ENCODE data around the gene FBXW7.

The FBXW7 gene

GRCh38 chr4:152448854-152449253 is 87.0 kb downstream of the FBXW7 start:
- POLR2A ChIA-PET = no interaction called here

GRCh38 chr4:152448038-152448707 is 87.7 kb downstream of the FBXW7 start:
- Histone ChIP-seq H3K27ac (ENCODE audit: extremely low read depth, low read depth, low read length) (no peak overlapping the region), H3K4me1 (ENCODE audit: control insufficient read depth, insufficient read depth, low read length) (peaks cover 3% of the 10 kb centered on the region; the same call in 1 of the 2 replicates), H3K36me3 (ENCODE audit: control insufficient read depth in 2 of 2, insufficient read depth in 1 of 2, low read length in 2 of 2) (no peaks in the 10 kb centered on the region), H3K9me3 (ENCODE audit: control insufficient read depth, insufficient read depth, low read depth, low read length) (no peaks in the 10 kb centered on the region), H3K4me3 (ENCODE audit: low read depth, low read length) (no peak overlapping the region)
- ChIA-PET CTCF (interaction anchor here (0.6 to 1.3 kb wide), 4 partner anchors 51 to 680 kb away, joined by 3 to 4 read pairs (median 3); no protein-coding TSS in a partner anchor), POLR2A (no interaction called here)
- TF ChIP-seq, protein P1, sequence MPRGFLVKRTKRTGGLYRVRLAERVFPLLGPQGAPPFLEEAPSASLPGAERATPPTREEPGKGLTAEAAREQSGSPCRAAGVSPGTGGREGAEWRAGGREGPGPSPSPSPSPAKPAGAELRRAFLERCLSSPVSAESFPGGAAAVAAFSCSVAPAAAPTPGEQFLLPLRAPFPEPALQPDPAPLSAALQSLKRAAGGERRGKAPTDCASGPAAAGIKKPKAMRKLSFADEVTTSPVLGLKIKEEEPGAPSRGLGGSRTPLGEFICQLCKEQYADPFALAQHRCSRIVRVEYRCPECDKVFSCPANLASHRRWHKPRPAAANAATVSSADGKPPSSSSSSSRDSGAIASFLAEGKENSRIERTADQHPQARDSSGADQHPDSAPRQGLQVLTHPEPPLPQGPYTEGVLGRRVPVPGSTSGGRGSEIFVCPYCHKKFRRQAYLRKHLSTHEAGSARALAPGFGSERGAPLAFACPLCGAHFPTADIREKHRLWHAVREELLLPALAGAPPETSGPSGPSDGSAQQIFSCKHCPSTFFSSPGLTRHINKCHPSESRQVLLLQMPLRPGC (tag by site-specific recombination; IDR thresholded peaks at IDR 0.05) = no peak
- TF ChIP-seq ZBTB7A (tag by site-specific recombination; IDR thresholded peaks at IDR 0.05; ENCODE audit: low read depth) (no peak), ZNF266 (tag by site-specific recombination; IDR thresholded peaks at IDR 0.05; ENCODE audit: low read depth) (no peak), FEZF1 (tag by site-specific recombination; IDR thresholded peaks at IDR 0.05) (peak; percentile 70), ZNF514 (tag by site-specific recombination; IDR thresholded peaks at IDR 0.05) (no peak), TRIM28 (IDR thresholded peaks at IDR 0.05; ENCODE audit: borderline replicate concordance, low read length) (no peak; the same call in 1 of the 2 replicates), EGR2 (tag by site-specific recombination; IDR thresholded peaks at IDR 0.05; ENCODE audit: low read depth) (no peak), OSR2 (tag by site-specific recombination; IDR thresholded peaks at IDR 0.05) (0 out of 2 replicates have a peak, but pooled peaks have one; percentile 19), GFI1B (tag by site-specific recombination; IDR thresholded peaks at IDR 0.05) (peak; percentile 55; the same call in 1 of the 2 replicates), ZNF529 (tag by site-specific recombination; IDR thresholded peaks at IDR 0.05; ENCODE audit: insufficient replicate concordance) (no peak), SCRT2 (tag by site-specific recombination; IDR thresholded peaks at IDR 0.05) (peak; percentile 68)
- TF ChIP-seq, protein P2, sequence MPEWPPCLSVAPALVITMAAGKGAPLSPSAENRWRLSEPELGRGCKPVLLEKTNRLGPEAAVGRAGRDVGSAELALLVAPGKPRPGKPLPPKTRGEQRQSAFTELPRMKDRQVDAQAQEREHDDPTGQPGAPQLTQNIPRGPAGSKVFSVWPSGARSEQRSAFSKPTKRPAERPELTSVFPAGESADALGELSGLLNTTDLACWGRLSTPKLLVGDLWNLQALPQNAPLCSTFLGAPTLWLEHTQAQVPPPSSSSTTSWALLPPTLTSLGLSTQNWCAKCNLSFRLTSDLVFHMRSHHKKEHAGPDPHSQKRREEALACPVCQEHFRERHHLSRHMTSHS (tag by site-specific recombination; IDR thresholded peaks at IDR 0.05) = no peak
- TF ChIP-seq, protein P3, sequence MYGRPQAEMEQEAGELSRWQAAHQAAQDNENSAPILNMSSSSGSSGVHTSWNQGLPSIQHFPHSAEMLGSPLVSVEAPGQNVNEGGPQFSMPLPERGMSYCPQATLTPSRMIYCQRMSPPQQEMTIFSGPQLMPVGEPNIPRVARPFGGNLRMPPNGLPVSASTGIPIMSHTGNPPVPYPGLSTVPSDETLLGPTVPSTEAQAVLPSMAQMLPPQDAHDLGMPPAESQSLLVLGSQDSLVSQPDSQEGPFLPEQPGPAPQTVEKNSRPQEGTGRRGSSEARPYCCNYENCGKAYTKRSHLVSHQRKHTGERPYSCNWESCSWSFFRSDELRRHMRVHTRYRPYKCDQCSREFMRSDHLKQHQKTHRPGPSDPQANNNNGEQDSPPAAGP (tag by site-specific recombination; IDR thresholded peaks at IDR 0.05) = no peak
- TF ChIP-seq, protein P4, sequence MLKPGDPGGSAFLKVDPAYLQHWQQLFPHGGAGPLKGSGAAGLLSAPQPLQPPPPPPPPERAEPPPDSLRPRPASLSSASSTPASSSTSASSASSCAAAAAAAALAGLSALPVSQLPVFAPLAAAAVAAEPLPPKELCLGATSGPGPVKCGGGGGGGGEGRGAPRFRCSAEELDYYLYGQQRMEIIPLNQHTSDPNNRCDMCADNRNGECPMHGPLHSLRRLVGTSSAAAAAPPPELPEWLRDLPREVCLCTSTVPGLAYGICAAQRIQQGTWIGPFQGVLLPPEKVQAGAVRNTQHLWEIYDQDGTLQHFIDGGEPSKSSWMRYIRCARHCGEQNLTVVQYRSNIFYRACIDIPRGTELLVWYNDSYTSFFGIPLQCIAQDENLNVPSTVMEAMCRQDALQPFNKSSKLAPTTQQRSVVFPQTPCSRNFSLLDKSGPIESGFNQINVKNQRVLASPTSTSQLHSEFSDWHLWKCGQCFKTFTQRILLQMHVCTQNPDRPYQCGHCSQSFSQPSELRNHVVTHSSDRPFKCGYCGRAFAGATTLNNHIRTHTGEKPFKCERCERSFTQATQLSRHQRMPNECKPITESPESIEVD (tag by site-specific recombination; IDR thresholded peaks at IDR 0.05) = peak; percentile 77
- TF ChIP-seq, protein P5, sequence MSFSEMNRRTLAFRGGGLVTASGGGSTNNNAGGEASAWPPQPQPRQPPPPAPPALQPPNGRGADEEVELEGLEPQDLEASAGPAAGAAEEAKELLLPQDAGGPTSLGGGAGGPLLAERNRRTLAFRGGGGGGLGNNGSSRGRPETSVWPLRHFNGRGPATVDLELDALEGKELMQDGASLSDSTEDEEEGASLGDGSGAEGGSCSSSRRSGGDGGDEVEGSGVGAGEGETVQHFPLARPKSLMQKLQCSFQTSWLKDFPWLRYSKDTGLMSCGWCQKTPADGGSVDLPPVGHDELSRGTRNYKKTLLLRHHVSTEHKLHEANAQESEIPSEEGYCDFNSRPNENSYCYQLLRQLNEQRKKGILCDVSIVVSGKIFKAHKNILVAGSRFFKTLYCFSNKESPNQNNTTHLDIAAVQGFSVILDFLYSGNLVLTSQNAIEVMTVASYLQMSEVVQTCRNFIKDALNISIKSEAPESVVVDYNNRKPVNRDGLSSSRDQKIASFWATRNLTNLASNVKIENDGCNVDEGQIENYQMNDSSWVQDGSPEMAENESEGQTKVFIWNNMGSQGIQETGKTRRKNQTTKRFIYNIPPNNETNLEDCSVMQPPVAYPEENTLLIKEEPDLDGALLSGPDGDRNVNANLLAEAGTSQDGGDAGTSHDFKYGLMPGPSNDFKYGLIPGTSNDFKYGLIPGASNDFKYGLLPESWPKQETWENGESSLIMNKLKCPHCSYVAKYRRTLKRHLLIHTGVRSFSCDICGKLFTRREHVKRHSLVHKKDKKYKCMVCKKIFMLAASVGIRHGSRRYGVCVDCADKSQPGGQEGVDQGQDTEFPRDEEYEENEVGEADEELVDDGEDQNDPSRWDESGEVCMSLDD (tag by site-specific recombination; IDR thresholded peaks at IDR 0.05) = no peak

More at GRCh38 chr4:152448854-152449253, 87.0 kb downstream of the FBXW7 start:
- CTCF ChIA-PET = interaction anchor here (1.3 to 2.0 kb wide), 2 partner anchors 50 to 191 kb away, joined by 4 to 8 read pairs; no protein-coding TSS in a partner anchor
- no peak overlapping the region for H3K27ac ChIP-seq (ENCODE audit: extremely low read depth, low read depth, low read length)
- H3K9me3 ChIP-seq (ENCODE audit: control insufficient read depth, insufficient read depth, low read depth, low read length) = no peaks in the 10 kb centered on the region
- H3K4me3 ChIP-seq (ENCODE audit: low read depth, low read length) = no peak overlapping the region
- H3K36me3 ChIP-seq (ENCODE audit: control insufficient read depth in 2 of 2, insufficient read depth in 1 of 2, low read length in 2 of 2) = no peaks in the 10 kb centered on the region
- peaks cover 3% of the 10 kb centered on the region; the same call in 1 of the 2 replicates for H3K4me1 ChIP-seq (ENCODE audit: control insufficient read depth, insufficient read depth, low read length)
- TF ChIP-seq ZNF350 (tag by site-specific recombination; IDR thresholded peaks at IDR 0.05) = peak; percentile 83
- no peak for TF ChIP-seq ZNF280D (tag by site-specific recombination; IDR thresholded peaks at IDR 0.05)
